Anterior cingulate cortex (tissue), 58 donors: ENCODE measurements around the gene CCNO.

ENCODE experiments used
- DNase-seq, 58 donors: peaks; one replicate each; lab custom pipeline; 2025; lab: John Stamatoyannopoulos, UW

CCNO gene

DNA sequence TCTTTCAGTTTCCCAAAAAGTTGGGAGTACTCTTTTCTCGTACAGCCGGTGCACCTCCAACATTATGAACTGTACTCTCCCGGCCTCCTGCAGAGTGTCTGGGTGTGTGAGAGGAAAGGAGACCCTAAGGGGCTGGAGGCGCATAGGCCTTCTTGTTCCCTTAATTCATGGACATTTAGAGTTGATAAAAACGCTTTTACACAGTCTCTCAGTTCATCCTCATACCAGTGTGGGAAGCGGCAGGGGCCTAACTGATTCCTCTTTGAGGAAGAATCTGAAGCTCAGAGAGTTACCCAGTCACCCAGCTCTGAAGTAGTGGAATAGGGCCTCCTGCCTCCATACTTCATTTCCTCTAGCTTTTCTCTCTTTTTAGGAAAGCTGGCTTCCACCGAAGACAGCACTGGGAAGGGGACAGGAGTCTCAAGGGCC is 9.6 kb downstream of the CCNO start:
- DNase-seq, result no peak

DNA sequence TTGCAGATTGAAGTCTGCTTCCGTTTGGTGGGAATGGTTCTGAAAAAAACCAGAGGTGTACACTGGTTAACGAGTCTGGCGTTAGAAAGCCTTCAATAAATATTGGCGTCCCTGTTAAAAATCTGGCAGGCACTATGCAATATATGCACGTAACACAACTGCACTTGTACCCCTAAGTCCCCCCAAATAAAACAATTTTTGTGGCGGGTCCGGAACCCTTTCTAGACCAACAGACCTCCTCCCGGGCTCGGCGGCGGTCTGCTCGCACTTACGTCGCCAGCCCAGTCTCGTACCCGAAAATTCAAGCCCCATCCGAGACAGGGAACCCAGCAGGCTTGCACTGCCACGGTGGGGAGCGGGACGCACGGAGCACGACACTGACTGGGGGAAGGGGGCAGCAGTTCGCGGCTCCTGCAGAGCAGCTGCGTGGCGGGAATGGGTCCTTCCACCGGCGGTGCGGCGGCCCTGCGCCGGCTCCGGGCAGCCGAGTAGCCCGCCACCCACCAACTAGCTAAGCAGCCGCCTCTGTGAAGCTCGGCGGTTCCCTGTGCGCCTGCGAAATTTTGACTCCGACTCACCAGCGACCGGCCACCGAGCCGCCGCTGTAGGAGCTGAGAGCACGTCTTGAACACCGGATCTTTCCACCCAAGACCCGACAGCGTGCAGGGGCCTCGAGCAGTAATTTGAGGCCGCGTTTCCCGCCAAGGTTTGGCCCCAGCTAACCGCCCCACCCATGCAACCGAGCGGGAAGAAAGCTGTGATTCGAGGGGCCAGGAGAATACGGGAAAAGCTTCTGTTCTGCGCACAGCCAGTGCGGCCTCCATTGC is 10.2 kb downstream of the CCNO start:
- DNase-seq, result no peak

- no peak for DNase-seq
These were observed 11.1 kb downstream of the CCNO start for GRCh38 chr5:55222092-55222984.

- DNase-seq, result no peak
These were observed 12.8 kb downstream of the CCNO start for GRCh38 chr5:55220433-55221185.

- DNase-seq, result no peak
These were observed 13.6 kb downstream of the CCNO start for GRCh38 chr5:55219770-55220169.

DNA sequence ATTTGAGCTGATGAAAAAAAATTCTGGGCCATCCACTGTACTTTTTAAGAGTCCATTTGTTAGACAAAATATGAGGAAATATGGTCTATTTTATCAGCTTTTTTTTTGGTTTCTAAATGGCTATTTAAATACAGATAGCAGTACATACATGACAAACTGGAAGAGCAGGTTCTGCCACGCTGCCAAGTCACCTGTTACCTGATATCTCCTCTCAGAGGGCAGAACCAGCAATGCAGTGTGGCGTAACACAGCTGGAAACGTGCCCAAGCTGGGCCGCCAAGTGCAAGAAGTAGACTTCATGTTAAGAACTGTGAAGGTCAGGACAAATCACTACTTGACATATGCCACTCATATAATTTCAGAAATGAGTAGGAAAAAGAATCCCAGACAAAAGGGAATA is 14.4 kb downstream of the CCNO start:
- no peak for DNase-seq

- DNase-seq, result no peak
These were observed 22.1 kb downstream of the CCNO start for GRCh38 chr5:55211184-55211874.

DNA sequence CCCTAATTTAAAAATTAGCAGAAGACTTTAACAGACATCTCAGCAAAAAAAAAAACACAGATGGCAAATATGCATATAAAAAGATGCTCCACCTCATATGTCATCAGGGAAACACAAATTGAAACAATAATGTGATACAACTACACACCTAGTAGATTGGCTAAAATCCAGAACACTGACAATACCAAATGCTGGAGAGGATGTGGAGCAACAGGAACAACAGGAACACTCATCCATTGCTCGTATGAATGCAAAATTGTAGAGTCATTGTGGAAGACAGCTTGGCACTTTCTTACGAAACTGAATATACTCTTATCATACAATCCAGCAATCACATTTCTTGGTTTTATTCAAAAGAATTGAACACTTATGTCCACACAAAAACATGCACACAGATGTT is 28.4 kb downstream of the CCNO start:
- DNase-seq, result no peak

DNA sequence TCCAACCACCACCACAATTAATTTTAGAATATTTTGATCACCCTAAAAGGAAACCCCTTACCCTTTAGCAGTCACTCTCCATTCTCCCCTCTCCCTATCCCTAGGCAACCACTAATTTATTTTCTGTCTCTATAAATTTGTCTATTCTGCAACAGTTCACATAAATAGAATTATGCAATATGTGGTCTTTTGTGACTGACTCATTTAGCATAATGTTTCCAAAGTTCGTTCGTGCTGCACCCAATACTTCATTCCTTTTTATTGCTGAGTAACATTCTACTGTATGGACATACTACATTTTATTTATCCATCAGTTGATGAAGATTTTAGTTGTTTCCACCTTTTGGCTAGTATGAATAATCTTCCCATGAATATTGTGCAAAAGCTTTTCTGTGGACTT is 42.2 kb downstream of the CCNO start:
- DNase-seq, result no peak

DNA sequence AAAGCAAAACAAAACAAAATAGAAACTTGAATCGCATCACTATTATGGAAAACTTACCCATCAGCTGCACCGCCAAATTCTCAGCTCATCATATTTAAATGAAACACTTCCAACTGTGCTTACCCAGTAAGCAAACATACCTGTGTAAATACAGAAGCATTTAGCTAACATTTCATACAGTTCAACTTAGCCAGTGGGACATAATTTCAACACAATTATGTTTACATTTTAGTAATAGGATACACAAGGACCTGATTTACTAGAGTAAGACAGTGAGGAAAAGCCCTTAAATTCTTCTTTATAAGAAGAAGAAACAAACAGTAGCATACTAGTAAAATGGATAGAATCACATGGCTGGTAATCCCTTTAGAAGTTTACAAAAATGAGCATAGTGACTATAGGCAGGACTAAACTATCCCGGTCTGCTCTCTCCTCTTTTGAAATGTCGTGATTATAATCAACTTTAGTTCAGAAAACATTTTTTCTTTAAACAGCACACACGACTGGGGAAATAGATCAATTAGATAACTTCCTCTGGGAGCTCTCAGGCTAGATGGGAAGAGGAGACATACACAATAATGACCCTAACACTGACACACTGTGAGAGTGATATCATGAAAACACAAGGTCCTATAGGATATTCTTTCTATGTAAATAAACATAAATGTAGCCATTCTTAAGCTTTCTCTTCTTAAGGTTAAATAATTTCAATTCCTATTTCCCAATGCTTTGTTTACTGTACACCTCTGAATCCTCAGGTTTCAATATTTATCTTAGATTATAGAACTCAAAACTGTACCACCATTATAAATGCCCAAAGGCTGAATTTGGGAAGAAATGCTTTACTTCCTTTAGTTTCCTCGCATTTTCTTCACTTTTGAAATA is 44.5 kb downstream of the CCNO start:
- no peak for DNase-seq

DNA sequence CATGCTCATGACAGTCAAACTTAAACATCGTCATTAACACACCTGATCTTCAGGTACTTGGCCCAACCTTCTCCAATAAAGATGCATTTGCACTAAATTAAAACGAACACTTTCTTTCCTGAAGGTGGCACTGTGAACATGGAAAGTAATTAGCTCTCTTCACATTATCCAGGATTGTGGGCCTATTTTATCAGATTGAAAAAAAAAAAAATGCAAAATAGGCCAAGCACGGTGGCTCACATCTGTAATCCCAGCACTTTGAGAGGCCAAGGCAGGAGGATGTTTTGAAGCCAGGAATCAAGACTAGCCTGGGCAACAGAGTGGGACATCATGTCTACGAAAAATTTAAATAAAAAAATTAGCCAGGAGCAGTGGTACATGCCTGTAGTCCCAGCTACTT is 46.0 kb downstream of the CCNO start:
- no peak for DNase-seq
